Muscle of arm (tissue), 12 donors: ENCODE data around the gene TSPAN9. TPM values are rescaled to one million over a fixed set of nuclear protein-coding genes. Genes with fewer than 3 reads are reported as not detected.

ENCODE experiments used
- DNase-seq: peaks from one replicate; pipeline ENCODE4 v3.0.0-alpha.2; 2013
- polyA plus RNA-seq, 12 donors: library from polyadenylated mRNA; unstranded; fragments of 120-200 nt; gene quantifications; one replicate each; pipeline ENCODE4 v1.2.1, GENCODE V29; 2013; ENCODE audit not compliant: insufficient read length in 12 of 12

The TSPAN9 gene
- polyA plus RNA-seq, 12 donors = 55.2 to 563 (median 115) TPM

- no peak for DNase-seq
Observed at GRCh38 chr12:3332188-3332587, 255.0 kb downstream of the TSPAN9 start.

- DNase-seq = no peak
Observed at GRCh38 chr12:3333583-3333982, 256.4 kb downstream of the TSPAN9 start.

GRCh38 chr12:3333991-3334391 is 256.8 kb downstream of the TSPAN9 start:
- no peak for DNase-seq

GRCh38 chr12:3335078-3335487 is 257.9 kb downstream of the TSPAN9 start:
- DNase-seq = no peak

Other genes with a start within 250 kb of the TSPAN9 start
- gene NRIP2, start 242.3 kb upstream of the TSPAN9 start, polyA plus RNA-seq = 1 to 10 TPM in 11 of 12 donors, not detected in 1; 4.9 to 7.1 (median 5.7) TPM
- 1 to 10 TPM in 3 of 12 donors, under 1 TPM in 7, not detected in 2; 0.22 to 1.6 (median 0.75) TPM for gene TEX52, start 220.3 kb upstream of the TSPAN9 start, polyA plus RNA-seq
- gene FOXM1, start 200.2 kb upstream of the TSPAN9 start, polyA plus RNA-seq = 10 to 100 TPM in 11 of 12 donors, not detected in 1; 12.1 to 32.8 (median 18.8) TPM
- 10 to 100 TPM in 11 of 12 donors, not detected in 1; 19.4 to 44.7 (median 27.3) TPM for gene RHNO1, start 200.2 kb upstream of the TSPAN9 start, polyA plus RNA-seq
- 10 to 100 TPM in 11 of 12 donors, not detected in 1; 14.6 to 49.8 (median 26.4) TPM for gene TULP3, start 186.5 kb upstream of the TSPAN9 start, polyA plus RNA-seq
- 100 to 1,000 TPM in 2 of 12 donors, 10 to 100 TPM in 9, not detected in 1; 39.9 to 122 (median 83.1) TPM for gene TEAD4, start 118.0 kb upstream of the TSPAN9 start, polyA plus RNA-seq